Measurements from ENCODE around the gene KIF3B. TPM values are rescaled to one million over a fixed set of nuclear protein-coding genes. Genes with fewer than 3 reads are reported as not detected.

Gene KIF3B
- total RNA-seq, 1 experiment from 2014 or later: 49.0 TPM

- Histone ChIP-seq H3K4me1 (peaks cover 49% of the 10 kb centered on the region), H3K36me3 (ENCODE audit: control insufficient read depth, insufficient read depth, low read length) (peaks cover 2% of the 10 kb centered on the region; the same call in 1 of the 2 replicates), H3K4me3 (ENCODE audit: low read depth, low read length) (no peak overlapping the region), H3K27me3 (replicated peaks; ENCODE audit: control insufficient read depth, insufficient read depth, low read length) (no peaks in the 10 kb centered on the region), H3K9me3 (no peaks in the 10 kb centered on the region)
- Mint-ChIP-seq H3K36me3 (ENCODE audit: insufficient read depth, unreplicated experiment) (peaks cover 30% of the 10 kb centered on the region), H3K4me1 (ENCODE audit: low read depth, unreplicated experiment) (peaks cover 47% of the 10 kb centered on the region), H3K27ac (ENCODE audit: unreplicated experiment) (no peak overlapping the region), H3K9me3 (ENCODE audit: unreplicated experiment) (no peaks in the 10 kb centered on the region), H3K27me3 (ENCODE audit: insufficient read depth, unreplicated experiment) (no peaks in the 10 kb centered on the region), H3K4me3 (ENCODE audit: unreplicated experiment) (no peak overlapping the region)
- ChIA-PET CTCF (interaction anchor here (0.5 to 0.8 kb wide), 4 partner anchors 10 to 142 kb away, joined by 3 read pairs; no protein-coding TSS in a partner anchor), POLR2A (no interaction called here)
- BruUV-seq (replicated peaks): no TSS peak
- no peak for TF ChIP-seq CTCF (IDR thresholded peaks at IDR 0.05; ENCODE audit: insufficient read depth in 1 of 2, low read depth in 1 of 2, low read length in 1 of 2, severe bottlenecking in 1 of 2, unreplicated experiment in 1 of 2)
- intact Hi-C loops (cut with micrococcal nuclease; ENCODE audit: unreplicated experiment): no loop called here
- no peak for DNase-seq
Measured at GRCh38 chr20:32364554-32365208, 87.2 kb downstream of the KIF3B start.

DNA sequence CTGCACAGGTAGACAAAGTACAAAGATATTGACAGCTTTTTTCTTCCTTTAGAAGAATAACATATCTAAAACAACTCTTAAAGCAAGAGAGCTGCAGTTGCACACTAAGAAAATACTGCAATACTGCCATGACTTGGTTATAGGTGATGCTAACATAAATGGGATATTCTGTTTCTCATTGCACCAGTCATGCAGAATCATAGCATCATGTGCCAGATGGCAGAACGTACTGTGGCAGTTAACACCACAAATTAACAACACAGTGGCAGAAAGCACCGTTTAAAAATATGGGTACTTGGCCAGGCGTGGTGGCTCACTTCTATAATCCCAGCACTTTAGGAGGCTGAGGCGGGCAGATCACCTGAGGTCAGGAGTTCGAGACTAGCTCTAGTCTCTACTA, 88.1 kb downstream of the KIF3B start:
- H3K27me3 Mint-ChIP-seq (ENCODE audit: insufficient read depth, unreplicated experiment): no peaks in the 10 kb centered on the region
- no peaks in the 10 kb centered on the region for H3K9me3 ChIP-seq
- CTCF ChIA-PET: no interaction called here
- DNase-seq: no peak
- peaks cover 2% of the 10 kb centered on the region; the same call in 1 of the 2 replicates for H3K36me3 ChIP-seq (ENCODE audit: control insufficient read depth, insufficient read depth, low read length)
- no TSS peak for BruUV-seq (replicated peaks)
- no peaks in the 10 kb centered on the region for H3K9me3 Mint-ChIP-seq (ENCODE audit: unreplicated experiment)
- TF ChIP-seq CTCF (IDR thresholded peaks at IDR 0.05; ENCODE audit: insufficient read depth in 1 of 2, low read depth in 1 of 2, low read length in 1 of 2, severe bottlenecking in 1 of 2, unreplicated experiment in 1 of 2): no peak
- peaks cover 42% of the 10 kb centered on the region for H3K4me1 ChIP-seq
- intact Hi-C loops (cut with micrococcal nuclease; ENCODE audit: unreplicated experiment): no loop called here
- no peak overlapping the region for H3K4me3 ChIP-seq (ENCODE audit: low read depth, low read length)
- H3K36me3 Mint-ChIP-seq (ENCODE audit: insufficient read depth, unreplicated experiment): peaks cover 35% of the 10 kb centered on the region
- no peak overlapping the region for H3K27ac Mint-ChIP-seq (ENCODE audit: unreplicated experiment)
- POLR2A ChIA-PET: no interaction called here
- H3K27me3 ChIP-seq (replicated peaks; ENCODE audit: control insufficient read depth, insufficient read depth, low read length): no peaks in the 10 kb centered on the region
- peaks cover 42% of the 10 kb centered on the region for H3K4me1 Mint-ChIP-seq (ENCODE audit: low read depth, unreplicated experiment)
- no peak overlapping the region for H3K4me3 Mint-ChIP-seq (ENCODE audit: unreplicated experiment)

DNA sequence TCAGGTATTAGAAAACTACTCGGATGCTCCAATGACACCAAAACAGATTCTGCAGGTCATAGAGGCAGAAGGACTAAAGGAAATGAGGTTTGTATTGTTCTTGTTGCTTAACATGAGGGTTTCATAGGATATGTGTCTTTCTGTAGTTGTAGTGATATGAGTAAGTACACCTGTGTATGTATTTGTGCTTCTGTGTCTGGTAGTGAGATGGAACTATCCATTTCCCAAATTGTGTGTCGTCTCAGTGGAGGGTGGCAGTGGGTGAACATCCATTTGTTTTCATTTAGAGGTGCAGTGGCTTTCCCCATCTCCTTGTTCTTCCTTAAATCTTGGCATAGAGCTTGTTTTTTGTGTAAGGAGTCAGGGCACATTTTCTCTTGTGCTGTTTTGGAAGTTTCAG, 88.9 kb downstream of the KIF3B start:
- Histone ChIP-seq H3K4me3 (ENCODE audit: low read depth, low read length) (no peak overlapping the region), H3K9me3 (no peaks in the 10 kb centered on the region), H3K4me1 (peaks cover 37% of the 10 kb centered on the region), H3K36me3 (ENCODE audit: control insufficient read depth, insufficient read depth, low read length) (peaks cover 2% of the 10 kb centered on the region; the same call in 1 of the 2 replicates), H3K27me3 (replicated peaks; ENCODE audit: control insufficient read depth, insufficient read depth, low read length) (no peaks in the 10 kb centered on the region)
- POLR2A ChIA-PET: no interaction called here
- Mint-ChIP-seq H3K36me3 (ENCODE audit: insufficient read depth, unreplicated experiment) (peaks cover 41% of the 10 kb centered on the region), H3K4me1 (ENCODE audit: low read depth, unreplicated experiment) (peaks cover 42% of the 10 kb centered on the region), H3K27me3 (ENCODE audit: insufficient read depth, unreplicated experiment) (no peaks in the 10 kb centered on the region), H3K4me3 (ENCODE audit: unreplicated experiment) (no peak overlapping the region), H3K27ac (ENCODE audit: unreplicated experiment) (no peak overlapping the region), H3K9me3 (ENCODE audit: unreplicated experiment) (no peaks in the 10 kb centered on the region)
- BruUV-seq (replicated peaks): no TSS peak
- DNase-seq: no peak
- intact Hi-C loops (cut with micrococcal nuclease; ENCODE audit: unreplicated experiment): no loop called here
- TF ChIP-seq CTCF (IDR thresholded peaks at IDR 0.05; ENCODE audit: insufficient read depth in 1 of 2, low read depth in 1 of 2, low read length in 1 of 2, severe bottlenecking in 1 of 2, unreplicated experiment in 1 of 2): no peak
- CTCF ChIA-PET: no interaction called here
